ENCODE measurements around the gene SMC3.
"Not testable (repeated sequence)": the region's sequence is repeated elsewhere in the genome, so short reads cannot be mapped to it uniquely, and the experiment has no call there.

SMC3 gene

GRCh38 chr10:110591760-110592159 lies 24.3 kb downstream of the SMC3 start:
- no peak for DNase-seq

GRCh38 chr10:110597476-110597875 lies 30.0 kb downstream of the SMC3 start:
- DNase-seq, result no peak

DNA sequence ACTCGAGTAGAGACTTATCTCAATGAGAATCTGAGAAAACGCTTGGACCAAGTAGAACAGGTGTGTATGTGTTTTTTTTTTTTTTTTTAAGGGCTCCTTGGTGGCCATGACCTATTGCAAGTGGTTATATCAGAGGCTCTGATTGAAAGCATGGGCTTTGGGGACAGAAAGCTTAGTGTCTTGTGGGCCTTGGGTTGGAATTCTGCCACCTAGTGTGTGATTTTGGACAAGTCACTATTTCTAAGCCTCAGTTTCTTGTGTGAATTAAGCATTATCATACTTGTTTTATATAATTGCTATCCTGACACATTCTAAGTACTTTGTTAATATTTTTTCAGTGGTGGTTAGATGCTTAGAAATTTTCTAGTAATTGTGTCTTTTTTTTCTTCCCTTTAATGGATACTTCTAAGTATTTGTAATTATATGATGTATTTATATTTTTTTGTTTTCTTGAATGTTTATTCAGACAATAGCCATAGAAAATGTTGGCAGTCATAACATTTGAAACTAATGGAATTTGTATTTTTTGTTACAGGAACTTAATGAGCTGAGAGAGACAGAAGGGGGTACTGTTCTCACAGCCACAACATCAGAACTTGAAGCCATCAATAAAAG lies 33.1 kb downstream of the SMC3 start:
- no peak for DNase-seq

GRCh38 chr10:110601581-110601980 lies 34.1 kb downstream of the SMC3 start:
- DNase-seq, result no peak

GRCh38 chr10:110608087-110608486 lies 40.6 kb downstream of the SMC3 start:
- no peak for DNase-seq

GRCh38 chr10:110609605-110610004 lies 42.1 kb downstream of the SMC3 start:
- DNase-seq, result no peak

DNA sequence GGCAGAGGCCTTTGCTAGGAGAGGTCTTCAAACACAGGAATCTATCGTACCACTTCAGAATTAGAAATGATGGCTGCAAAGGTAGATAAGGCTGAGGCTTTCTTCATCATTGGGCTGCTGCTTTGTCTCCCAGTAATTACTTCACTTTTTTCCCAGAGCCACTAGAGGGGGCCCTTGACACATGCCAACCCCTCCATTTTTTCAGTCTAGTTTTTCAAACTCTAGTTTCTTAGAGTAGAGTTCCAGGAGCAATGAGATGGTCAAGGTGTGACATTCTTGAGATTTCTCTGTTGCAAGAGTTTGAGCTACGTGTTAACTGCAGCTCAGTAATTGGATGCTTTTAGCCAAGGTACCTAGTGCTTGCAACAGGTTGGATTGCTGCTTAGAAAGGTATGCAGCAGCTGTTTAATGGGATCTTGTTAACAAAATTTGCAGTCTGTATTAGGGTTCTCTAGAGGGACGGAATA lies 42.8 kb downstream of the SMC3 start:
- peak; percentile 43 for DNase-seq

DNA sequence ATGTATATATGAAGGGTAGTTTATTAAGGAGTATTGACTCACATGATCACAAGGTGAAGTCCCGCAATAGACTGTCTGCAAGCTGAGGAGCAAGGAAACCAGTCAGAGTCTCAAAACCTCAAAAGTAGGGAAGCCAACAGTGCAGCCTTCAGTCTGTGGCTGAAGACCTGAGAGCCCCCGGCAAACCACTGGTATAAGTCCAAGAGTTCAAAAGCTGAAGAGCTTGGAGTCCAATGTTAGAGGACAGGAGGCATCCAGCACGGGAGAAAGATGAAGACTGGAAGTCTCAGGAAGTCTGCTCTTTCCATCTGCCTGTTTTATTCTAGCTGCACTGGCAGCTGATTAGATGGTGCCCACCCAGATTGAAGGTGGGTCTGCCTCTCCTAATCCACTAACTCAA lies 43.3 kb downstream of the SMC3 start:
- not testable (repeated sequence) for DNase-seq

DNA sequence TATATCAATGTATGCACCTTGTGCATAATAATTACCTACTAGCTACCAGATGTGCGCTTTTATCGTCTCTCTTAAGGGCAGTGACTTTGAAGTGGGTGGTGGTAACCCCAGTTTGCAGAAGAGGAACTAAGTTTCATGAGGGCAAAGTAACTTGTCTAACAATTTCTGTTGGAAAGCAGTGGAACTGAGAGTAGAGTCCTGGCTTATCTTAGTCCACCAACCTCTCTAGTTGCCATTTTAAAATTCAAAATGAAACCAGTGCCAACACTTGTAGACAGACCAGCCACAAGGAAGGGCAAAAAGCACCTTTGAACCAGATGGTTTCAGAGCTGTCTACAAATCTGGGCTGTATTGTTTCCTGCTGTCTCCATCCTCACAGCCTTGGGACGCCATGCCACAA lies 44.6 kb downstream of the SMC3 start:
- no peak for DNase-seq

DNA sequence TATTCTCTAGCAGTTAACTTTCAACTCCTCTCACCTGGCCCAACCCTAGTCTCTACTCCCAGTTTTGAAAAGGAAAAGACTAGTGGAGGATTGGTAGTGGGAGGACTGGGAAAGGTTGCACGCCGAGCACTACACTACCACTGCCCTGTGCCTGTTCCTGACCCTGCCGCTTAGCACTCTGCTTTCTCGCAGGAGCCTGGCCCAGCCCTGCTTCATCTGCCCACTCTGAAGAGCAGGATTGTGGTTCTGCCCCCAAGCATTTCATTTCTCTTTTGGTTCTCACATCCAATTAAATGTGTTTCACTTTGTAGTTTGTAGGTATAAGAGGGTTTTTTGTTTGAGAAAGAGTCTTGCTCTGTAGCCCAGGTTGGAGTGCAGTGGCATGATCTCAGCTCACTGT lies 45.1 kb downstream of the SMC3 start:
- no peak for DNase-seq

- no peak for DNase-seq
Measured at GRCh38 chr10:110613341-110613995, 46.0 kb downstream of the SMC3 start.

DNA sequence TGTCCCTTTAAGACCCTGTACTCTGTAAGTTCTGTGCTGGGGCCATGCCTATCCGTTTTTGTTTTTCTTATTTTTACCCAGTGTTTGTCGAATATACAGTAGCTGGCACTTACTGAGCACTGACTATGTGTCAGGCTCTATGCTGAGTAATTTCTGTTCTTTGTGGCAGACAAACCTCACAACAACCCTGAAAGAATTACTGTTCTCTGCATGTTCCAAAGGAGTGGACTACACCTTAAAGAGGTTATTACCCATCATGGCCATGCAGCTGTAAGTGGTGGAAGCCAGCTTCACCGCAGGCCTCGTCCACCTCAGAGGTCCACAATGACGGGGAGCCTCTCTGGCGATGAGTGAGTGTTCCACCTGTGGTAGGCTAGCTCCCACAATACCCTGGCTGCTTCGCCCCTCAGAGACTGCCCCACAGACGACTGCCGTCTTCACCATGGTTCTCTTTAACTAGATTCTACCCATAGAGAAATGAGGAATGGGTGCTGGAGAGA lies 46.6 kb downstream of the SMC3 start:
- no peak for DNase-seq

GRCh38 chr10:110615057-110615747 lies 47.7 kb downstream of the SMC3 start:
- no peak for DNase-seq

GRCh38 chr10:110616493-110617033 lies 49.1 kb downstream of the SMC3 start:
- DNase-seq, result no peak

- no peak for DNase-seq
Measured at GRCh38 chr10:110617425-110618229, 50.1 kb downstream of the SMC3 start.

DNA sequence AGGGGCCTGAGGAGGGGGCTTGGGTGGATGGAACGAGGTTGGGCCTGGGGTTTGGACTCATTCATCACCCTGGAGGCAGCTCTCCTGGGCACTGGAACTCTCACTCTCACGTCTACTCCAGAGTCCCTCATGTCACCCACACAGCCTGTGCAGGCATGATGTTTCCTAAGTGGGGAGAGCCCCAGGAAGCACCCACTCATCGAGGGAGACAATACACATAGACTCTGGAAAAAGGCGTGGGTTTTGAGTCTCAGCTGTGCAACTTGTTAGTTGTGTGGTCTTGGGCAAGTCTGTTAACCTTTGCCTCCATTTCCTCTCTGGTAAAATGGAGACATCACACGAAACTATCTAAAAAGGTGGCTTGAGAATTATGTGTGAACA lies 50.7 kb downstream of the SMC3 start:
- no peak for DNase-seq

DNA sequence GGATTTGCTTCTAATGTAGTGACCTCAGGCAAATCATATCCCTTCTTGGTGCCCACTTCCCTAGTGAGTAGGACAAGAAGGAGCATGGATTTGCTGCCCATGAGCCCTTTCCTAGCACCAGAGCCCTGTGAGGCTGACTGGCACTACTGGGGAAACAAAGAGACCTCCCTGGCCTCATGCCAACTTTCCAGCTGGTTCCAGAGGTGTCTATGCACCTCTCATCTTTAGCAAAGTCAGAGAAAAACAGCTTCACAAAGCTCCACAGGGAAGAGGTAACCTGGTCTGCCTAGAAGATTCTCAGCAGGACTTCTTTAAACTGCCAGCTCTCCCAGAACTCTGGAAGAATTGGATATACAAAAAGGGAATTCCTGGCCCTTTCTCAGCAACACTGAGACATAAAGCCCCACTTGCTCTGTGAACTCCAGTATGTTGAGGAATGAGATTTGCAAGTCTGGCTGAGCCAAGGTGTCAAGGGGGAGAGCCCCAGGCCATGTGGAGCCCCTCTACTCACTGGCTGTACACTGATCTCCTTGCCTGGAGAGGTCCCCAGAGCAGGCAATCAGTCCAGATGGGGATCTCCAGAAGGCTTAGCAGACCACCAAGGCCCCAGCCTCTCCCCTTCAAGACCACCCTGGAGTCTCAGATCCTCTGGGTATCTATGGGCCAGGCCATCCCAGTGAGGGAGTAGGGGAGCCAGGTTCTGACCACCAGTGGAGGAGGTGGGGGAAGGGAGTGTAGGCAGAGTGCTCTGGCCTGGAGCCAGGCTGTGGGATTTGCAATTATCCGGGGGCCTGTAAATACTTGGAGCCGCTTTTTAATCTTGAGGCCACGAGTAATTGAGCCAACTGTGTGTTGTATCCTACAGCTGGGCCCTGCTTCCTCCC lies 52.3 kb downstream of the SMC3 start:
- DNase-seq, result no peak

GRCh38 chr10:110620398-110620719 lies 52.9 kb downstream of the SMC3 start:
- DNase-seq, result no peak

GRCh38 chr10:110623316-110623715 lies 55.8 kb downstream of the SMC3 start:
- DNase-seq, result not testable (repeated sequence)

DNA sequence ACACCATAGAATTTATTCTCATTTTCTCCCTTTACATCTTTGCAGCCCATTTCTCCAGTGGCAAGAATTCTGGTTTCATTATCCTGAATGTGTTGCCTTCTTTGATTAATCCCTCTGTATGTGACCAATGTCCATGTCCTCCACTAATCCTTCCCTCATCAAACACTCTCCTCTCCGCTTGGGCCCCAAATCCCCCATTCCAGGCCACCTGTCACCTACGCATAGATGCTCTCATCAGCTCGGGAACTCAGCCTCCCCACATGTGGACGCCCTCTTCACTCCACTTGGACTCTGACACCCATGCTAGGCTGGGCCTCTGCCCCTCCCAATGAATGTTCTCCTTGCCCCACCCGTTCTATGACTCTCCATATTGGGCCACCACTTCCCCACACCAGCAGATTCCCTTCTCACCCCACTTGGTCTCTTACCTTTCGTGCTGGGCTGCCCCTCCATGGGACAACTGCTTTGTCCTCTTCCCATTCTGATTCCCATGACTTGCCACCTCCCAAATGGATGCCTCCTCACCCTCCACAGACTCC lies 57.9 kb downstream of the SMC3 start:
- no peak for DNase-seq

All from effector CD4-positive, alpha-beta T cell (primary cell).